CD4-positive, alpha-beta T cell treated with Interleukin-15 for 1 hour (primary cell): ENCODE measurements around the gene P4HA2.
A peak's percentile ranks its signal among the peaks of the same experiment; 100 is the strongest.

Experiments
- DNase-seq: peaks from one replicate; pipeline ENCODE4 v3.0.0-alpha.2; 2020

P4HA2 gene

DNA sequence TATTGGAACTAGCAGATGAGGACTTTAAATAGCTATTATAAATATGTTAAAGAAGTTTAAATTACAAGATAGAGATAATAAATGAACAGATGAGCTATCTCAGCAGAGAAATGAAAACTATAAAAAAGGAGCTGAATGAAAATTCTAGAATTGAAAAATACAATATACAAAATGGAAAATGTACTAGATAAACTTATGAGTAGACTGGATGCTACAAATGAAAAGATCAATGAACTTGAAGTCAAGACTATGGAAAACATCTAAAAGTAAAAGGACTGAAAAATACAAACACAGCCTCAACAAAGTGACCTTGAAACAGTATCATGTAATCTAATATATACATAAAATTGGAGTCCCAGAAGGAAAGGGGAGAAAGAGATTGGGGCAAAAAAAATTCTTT, 19.2 kb upstream of the P4HA2 start:
- DNase-seq: no peak

DNA sequence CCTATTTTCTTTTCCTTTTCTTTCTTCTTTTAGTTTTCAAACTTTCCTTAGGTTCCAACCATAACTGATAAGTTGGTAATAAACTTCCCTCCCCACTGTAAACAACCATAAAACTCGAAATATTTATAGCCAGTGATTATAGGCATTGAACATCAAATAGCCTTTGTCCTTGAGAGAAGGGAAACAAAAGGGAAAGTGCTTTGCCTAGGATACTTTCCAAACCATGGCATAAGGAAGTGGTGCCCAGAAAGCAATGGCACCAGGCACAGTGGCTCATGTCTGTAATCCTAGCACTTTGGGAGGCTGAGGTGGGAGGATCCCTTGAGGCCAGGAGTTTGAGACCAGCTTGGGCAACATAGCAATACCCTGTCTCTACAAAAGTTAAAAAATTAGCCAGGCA, 17.9 kb upstream of the P4HA2 start:
- no peak for DNase-seq

DNA sequence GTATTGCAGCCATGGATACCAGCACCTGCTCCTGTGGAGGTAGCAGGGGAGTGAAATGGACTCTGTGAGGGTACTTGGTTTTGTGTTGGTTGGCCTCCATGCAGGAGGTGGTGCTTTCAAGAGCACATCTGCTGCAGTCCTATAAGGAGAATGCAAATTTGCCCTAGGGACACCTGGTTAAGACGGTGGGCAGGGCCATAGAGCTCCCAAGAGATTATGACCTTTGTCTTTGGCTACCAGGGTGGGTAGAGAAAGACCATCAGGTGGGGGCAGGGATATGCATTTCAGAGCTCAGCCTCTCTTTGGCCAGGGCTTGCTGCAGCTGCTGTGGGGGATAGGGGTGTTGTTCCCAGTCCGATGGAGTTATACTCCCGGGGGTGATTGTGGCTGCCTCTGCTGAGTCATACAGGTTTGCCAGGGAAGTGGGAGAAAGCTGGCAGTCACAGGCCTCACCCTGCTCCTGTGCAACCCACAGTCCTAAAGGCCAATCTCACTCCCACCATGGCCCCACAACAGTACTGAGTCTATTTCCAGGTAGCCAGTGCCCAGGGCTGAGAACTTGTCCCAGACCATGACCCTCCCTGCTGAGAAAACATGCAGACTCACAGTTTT, 15.8 kb upstream of the P4HA2 start:
- no peak for DNase-seq

DNA sequence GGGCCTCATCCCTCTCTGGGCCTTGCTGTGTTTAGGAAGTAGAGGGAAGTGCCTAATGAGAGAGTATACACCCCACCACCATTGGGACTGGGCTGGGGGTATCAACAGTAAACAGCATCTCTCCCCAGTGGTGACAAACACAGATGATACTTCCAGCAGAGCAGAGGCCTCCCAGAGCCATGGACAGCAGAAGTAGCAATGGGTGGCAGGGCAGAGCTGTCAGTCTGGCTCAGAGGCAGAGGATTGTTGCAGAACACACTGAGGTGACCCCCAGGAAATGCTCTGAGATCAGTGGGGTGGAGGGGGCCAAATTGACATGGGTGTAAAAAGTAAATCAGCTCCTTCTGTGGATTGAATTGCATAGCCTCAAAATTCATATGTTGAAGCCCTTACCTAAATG, 12.1 kb upstream of the P4HA2 start:
- no peak for DNase-seq

DNA sequence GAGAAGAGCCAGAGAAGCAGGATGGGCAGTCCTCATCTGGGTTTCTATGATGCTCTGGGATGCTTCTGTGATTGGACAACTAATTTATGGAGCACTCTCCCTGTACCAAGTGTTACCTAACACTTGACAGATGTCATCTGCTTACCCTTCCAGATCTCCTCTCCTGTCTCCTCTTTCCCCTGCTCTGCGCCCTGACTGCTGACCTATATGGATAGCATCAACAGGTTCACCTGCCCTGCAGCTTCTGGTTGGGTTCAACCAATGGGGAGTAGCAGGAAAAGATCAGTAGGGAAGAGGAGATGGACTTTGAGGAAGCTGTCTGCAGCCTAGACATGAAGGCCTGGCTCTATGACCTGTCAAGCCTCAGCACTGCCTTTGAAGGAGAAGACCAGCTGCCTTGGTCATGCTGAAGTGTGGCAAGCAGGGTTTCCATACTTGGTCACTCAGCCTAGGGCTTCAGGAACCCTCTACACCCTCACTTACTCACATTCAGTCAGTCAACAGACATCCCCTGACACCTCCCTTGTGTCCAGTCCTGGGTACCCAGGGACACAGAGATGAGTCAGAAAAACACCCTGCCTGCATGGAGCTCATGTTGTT, 11.3 kb upstream of the P4HA2 start:
- no peak for DNase-seq

DNA sequence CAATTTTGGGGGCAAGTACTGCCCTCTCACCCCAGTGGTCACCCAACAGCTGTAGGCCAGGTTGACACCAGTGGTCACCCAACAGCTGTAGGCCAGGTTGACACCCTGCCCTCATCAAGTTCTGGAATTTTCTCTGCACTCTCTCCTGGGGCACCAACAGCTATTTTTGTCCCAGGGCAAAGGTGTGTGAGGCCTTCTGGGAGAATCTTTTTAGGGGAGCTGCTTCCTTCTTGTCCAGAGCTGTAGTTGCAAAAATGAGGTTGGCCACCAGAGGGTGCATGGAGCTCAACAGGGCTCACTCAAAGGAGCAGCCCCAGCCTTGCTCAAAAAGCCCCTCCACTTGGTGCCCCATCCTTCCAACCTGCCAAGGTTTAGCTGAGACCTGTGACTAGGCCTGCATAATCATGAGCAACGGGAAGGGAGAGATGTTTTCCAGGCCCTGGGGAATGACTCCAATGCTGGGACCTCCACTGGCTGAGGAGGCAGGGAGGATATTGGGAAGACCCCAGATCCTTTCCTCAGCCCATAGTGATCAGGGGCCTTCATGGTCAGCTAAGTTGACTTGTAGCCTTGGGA, 10.6 kb upstream of the P4HA2 start:
- peak; percentile 56 for DNase-seq

DNA sequence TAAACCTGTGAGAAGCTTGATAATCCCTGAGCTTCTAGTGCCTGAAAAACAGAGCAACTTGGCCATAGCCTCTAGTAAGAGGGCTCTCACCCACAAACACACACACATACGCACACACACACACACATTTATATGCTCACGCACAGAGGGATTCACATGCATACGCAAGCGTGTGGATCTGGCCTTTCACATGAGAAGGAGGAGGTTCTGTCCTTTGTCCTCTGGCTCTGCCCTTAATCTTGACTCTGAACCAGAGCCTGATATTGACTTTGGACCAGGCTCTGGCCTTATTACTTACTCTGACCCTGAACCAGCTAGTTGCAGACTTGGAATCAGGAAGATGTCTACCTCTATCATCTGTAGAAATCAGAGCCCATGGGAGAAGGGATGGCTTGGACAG, 10.0 kb upstream of the P4HA2 start:
- no peak for DNase-seq

DNA sequence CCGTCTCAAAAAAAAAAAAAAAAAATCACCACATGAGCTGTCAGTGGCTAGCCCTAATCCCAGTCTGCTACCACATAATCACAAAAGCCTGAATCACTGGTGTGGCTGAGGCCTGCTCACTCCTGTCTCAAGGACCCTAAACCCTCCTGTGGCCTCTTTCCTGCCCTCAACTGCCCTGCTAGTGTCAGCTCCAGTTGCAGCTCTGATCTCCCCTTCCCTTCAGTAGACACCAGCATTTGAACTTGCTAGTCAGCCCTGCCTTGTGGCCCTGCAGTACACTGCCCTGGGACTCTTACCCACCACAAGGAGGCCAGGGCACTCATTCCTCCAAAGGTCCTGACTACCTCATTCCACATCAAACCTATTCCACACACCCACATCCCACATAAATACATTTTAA, 9.5 kb upstream of the P4HA2 start:
- no peak for DNase-seq

DNA sequence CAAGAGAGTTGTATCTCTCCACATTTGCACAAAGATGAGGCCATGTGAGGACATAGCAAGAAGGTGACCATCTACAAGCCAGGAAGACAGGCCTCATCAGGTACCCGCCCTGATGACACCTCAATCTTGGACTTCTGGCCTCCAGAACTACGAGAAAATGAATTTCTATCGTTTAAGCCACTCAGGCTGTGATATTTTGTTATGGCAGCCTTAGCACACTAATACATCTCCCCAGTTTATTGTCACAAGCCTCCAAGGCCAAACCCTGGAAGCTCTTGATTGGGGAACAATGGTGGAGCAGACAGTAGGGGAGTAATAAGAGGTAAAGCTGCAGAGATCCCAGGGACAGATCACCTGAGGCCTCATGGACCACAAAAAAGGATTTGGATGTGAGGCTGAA, 7.7 kb upstream of the P4HA2 start:
- DNase-seq: no peak

DNA sequence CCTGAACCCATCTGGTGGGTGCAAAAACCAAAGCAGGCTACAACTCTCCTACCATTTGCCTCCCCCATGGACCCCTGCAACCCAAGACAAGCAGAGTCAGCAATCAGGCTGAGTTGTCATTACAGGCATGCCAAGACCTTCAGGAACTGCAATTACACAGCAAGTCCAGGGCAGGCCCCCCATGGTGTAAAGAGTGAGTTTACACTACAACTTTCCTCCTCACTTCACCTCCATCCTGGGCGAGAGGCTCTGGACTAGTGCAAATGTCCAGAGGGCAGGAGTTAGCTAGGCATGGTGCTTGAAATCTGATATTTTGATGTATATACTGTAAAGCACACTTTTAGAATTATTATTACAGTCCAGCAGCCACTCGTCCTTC, 7.0 kb upstream of the P4HA2 start:
- no peak for DNase-seq

DNA sequence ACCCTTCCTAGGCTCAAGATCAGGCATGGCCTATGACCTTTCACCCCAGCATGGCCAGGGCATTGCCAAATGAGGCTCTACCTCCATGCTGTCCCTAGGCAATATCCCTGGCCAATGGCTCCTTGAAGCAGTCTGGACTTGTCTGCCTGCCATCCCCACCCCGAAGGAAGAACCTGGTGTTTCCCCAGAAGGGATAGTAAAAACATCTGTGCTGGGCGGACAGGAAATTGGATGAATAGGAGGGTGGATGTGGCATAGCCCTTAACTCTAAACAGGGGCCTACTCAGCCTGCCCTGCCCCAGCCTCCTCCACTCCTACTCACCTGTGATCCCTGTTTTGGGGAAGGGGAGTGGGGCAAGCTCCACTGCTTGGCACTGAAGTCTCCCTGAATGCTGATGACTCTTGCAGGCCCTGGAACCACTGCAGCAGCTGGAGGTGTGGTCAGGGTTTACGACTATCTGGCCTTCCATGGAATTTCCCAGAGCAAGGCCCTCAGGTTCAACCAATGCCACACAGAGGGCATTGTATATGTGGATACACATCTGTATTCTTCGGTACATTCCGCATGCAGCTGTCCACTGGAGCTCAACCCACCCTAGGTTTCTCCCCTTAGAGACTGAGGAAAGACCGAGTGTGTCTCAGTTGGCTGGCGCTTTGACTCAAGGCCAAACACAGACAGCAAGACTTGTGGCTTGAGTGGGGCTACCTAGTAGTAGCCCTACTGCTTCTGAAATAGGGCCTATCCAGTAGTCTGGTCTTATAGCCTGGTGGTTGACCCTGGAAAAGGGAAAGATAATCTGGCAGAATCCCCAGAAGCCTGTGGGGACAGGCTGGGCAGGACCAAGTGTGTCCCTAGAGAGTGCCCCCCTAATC, 6.4 kb upstream of the P4HA2 start:
- DNase-seq: no peak

DNA sequence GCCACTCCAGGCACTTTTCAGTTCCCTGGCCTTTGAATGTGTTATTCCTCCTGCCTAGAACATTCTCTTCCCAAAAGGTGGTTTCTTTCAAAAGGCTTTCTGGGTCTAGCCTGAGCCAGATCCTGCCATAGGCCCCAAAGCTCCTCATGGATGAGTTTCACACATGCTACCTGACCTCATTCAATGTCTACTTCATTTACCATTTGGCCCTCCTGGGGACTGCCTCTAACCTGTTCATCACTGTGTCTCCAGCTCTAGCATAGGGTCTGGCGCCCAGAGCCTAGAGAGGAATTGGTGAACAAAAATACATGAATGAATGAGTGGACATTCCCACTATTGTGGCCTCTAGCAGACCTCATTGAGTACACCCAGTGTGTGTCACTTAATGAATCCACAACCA, 5.4 kb upstream of the P4HA2 start:
- no peak for DNase-seq

DNA sequence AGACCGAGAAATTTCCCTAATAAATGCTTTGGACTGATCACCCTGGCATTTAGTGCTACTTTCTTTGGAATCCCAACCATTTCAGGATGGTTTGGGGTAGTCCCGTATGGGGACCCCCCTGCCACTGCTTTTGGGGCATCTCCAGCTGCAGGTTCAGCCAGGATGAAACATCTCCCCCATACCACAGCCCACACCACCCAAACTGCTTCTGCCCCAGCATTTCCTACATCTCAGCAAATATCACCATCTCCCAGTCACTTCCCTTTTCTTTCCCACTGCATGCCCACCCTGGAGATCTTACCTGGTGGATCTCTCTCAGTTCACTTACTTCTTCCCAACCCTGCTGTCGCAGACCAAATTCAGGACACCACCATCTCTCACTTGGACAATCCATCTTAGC, 4.8 kb upstream of the P4HA2 start:
- DNase-seq: no peak

DNA sequence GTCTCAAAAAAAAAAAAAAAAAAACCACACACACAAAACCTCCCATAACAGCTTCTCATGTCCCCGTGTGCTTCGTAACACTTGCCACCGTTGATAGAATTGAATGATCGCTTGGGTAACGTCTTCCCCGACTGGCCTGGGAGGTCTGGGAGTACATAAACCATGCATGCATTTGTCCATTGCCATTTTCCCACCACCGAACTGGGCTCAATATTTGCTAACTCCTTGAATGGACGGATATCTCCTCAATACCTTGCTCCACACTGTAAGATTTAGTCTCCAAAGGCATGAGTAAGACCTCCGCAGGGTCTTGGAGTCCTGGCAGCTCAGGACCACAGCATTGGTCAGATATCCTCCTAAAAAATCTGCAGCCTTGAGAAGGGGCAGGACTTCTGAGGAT, 3.2 kb upstream of the P4HA2 start:
- no peak for DNase-seq

DNA sequence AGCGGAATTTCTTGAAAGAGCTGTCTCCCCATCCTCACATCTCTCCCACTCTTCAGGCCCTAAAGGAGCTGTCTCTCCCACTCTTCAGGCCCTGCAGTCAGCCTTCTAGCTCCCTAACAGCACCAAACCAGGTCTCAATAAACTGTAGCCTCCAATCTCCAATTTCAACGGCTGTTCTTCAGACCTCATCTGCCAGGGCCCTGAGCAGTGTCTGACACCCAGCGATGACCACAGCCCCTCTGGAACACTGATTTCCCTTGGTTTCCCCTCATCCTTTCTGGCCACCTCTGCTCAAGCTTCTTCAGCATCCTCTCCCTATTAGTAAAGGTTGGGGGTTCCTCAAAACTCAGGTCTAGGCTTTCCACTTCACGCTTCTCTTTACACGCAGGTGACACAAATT, 1.6 kb upstream of the P4HA2 start:
- DNase-seq: no peak

DNA sequence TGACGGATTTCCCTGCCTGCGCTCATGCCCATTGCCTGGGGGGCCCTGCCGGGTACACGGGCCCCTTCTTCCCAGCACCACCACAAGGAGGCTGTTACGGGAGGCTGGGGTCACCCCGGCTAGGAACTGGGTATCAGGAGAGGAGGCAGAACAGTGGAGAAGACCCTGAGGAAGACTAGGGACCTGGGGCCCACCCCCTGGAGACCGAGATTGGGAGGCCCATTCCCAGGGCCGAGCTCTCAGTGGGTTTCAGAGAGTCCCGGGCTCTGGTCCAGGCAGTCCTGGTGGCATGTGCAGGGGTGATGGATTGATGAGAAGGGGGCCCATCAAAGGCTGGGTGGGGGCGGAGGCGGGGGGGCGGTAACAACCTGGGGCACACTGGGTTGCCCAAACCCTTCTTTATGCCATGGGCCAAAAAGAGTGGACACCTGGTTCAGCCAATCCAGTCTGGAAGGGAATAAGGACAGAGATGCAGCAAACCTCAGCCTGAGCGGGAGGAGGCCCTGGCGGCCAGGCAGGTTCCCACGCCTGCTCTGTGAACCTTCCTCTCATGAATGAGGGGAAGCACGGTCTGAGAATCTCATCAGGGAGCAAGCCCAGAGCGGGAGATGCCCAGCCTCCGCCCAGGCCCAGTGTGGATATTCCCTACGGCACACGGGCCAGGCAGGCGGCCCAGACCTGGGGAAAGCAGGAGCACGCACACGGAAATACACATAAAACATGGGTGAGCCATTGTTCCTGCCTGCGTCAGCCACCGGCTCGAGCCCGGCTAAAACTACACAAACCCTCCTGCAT, 785 bp upstream of the P4HA2 start:
- DNase-seq: no peak

DNA sequence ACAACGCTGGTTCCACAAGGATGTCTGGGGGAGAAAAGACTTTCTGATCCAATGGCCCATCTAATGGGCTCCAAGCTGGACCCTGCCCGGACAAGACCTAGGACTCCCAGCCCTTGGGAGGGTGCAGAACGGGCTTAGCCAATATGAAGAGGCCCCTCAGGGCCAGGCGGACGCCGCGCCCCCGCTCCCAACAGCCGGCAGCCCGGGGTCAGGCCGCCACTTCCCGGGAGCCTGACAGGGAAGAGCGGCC, 493 bp downstream of the P4HA2 start:
- no peak for DNase-seq

DNA sequence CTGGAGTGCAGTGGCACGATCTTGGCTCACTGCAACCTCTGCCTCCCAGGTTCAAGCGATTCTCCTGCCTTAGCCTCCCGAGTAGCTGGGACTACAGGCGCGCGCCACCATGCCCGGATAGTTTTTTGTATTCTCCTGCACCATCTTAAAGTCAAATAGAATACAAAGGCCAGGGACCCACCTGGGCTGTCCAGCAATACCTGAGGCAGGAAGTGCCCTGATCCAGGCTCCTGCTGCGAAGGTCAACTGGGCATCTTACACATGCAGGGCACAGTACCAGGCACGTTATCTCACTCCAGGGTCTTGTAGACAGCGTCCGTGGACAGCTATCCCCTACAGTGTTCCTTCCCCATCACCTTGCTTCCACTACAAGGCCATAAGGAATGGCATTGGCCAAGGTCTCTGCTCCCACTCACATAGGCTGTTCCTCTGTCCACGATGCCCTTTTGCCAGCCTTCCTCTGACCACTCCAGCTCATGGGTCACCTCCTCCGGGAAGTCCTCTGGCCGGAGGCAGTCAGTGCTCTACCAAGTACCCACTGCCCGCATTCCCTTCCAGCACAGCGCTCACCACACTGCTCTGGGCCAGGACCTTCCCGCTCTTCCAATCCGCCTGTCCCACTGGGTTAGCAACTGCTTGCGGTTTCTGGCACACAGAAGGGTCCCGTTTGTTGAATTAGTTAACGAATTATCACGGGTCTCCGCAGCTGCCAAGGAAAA, 978 bp downstream of the P4HA2 start:
- no peak for DNase-seq

DNA sequence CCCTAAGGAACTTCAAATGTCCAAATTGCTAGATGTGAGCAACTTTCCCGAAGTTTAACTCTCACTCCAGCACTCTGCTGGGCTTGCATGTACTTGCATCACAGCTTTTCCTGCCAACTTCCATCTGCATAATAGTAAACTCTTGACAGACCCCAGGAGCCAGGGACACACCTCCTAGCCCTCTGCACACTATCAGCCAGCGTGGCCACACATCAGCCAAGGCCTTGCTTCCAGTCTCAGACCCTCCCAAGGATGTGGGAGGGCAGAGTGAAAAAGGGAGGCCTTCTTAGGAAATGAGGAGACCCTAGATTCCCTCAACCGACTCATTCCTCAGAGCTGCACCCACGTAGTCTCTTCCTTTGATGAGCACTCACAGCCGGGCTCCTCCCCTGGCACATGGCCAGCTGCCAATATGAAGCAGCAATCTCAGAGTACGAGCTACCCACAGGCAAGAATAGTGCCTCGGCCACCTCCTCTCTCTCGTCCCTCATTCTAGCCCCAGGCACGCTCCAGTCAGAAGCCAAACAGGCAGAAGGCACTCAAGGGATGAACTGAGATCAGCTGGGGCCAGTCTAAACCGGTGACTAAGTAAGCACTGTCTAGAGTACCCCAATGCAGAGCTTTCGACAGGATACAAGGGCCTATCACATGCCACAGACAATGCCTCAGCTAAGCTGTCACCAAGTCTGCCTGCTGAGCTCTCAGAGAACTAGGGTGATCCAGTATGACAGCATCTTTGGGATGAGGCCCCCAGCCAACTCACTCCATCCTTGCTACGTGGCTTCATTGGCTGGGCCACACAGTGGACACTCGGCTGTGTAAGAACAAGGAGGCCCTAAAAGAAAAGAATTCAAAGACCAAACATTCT, 2.3 kb downstream of the P4HA2 start:
- DNase-seq: no peak

DNA sequence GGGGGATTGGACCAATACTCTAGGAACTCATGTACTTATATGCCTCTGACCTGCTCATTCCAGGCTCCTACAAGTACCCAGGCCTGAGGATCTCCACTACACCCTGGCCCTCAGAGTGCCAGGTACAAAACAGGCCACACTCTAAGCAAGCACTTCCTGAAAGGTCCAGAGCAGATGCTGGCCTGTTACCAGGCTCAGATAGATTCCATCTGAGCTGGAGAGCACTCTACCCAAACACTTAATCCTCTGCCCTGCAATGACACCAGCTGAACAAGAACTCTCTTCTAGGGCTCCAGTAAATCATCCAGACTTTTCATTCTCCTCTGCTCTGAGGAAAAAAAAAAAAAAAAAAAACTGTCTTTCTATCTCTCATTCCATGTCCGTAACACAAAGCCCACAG, 2.9 kb downstream of the P4HA2 start:
- DNase-seq: no peak

DNA sequence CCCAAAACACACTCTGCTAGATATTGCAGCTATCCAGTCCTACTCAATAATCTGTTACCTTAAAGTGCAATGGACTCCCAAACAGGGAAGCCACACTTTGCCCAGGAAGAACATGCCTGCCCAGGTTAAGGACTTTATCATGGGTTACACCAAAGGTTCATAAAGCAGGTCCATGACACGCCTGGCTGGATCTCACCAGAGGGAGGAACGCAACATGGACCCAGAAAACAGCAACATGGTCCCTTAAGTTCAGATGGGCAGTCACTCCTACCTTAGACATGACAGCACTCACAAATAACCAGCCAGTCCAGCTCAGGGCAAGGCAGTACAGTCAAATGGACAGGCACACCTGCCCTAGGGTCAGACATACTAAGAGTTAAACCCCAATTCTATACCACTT, 3.8 kb downstream of the P4HA2 start:
- no peak for DNase-seq

DNA sequence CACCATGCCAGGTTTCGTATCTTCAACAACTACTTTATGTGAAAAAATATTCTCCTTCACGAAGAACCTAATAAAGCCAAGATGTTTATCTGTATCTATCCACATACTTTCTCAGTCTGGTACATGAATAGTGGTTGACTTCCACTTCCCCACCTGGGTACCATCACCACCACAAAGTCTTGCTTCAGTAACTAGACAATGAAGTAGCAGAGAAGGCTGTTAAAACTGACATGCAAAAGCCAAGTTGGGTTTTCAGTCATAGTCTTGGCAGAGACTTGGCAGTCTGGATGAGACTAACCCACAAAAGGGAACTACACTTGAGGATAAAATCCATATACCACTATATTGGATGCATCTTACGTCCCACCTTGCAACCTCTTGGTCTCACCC, 5.0 kb downstream of the P4HA2 start:
- DNase-seq: no peak
